Coronary artery (tissue), 2 donors: ENCODE measurements around the gene CLEC12A.
"Not testable (repeated sequence)": the region's sequence is repeated elsewhere in the genome, so short reads cannot be mapped to it uniquely, and the experiment has no call there.

ENCODE experiments used
- DNase-seq: peaks from one replicate; pipeline ENCODE4 v3.0.0-alpha.2; 2017; ENCODE audit warnings: low spot score
- H3K27ac ChIP-seq, 2 donors: fragments of 200-600 bp; sonication (generic); one replicate each; pipeline ENCODE4 v1.5.1; 2016 to 2019
- H3K4me3 ChIP-seq: fragments of 200-600 bp; sonication (generic); 2 replicates; pipeline ENCODE4 v1.5.1; 2016; ENCODE audit warnings: mild to moderate bottlenecking, moderate library complexity
- CTCF ChIP-seq: fragments of 200-600 bp; sonication (generic); IDR thresholded peaks from one replicate; pipeline ENCODE4 v1.5.1; 2019; ENCODE audit warnings: antibody characterized with exemption

CLEC12A gene

GRCh38 chr12:9947674-9948073 is 23.5 kb upstream of the CLEC12A start:
- Histone ChIP-seq H3K4me3 (no peak overlapping the region), H3K27ac (no peak overlapping the region)
- TF ChIP-seq CTCF: no peak
- DNase-seq: no peak

DNA sequence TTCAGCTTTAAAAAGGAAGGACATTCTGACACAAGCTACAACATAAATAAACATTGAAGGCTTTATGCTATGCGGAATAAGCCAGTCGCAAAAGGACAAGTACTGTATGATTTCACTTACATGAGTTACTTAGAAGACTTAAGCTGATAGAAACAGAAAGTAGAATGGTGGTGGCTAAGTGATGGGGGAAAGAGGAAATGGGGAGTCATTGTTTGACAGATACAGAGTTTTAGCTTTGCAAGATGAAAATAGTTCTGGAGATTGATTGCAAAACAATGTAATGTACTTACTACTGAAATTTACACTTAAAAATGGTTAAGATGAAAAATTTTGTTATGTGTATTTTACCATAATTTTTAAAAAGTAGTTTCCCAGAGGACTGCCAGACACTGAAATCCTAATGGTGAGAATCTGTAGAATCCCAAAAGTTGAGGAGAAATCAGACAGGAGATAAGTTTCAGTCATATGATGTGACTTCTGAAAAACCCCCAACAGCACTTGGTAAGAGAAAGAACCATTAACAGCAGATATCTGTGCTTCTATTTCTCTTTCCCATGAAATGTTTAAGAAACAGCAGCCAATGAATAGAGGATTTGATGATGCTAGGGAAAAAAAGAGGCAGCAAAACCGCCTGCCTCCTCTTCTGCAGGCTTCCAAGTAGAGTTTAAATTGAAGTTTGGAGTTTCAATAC is 22.5 kb upstream of the CLEC12A start:
- DNase-seq: no peak
- no peak overlapping the region for H3K4me3 ChIP-seq
- no peak overlapping the region for H3K27ac ChIP-seq
- TF ChIP-seq CTCF: no peak

DNA sequence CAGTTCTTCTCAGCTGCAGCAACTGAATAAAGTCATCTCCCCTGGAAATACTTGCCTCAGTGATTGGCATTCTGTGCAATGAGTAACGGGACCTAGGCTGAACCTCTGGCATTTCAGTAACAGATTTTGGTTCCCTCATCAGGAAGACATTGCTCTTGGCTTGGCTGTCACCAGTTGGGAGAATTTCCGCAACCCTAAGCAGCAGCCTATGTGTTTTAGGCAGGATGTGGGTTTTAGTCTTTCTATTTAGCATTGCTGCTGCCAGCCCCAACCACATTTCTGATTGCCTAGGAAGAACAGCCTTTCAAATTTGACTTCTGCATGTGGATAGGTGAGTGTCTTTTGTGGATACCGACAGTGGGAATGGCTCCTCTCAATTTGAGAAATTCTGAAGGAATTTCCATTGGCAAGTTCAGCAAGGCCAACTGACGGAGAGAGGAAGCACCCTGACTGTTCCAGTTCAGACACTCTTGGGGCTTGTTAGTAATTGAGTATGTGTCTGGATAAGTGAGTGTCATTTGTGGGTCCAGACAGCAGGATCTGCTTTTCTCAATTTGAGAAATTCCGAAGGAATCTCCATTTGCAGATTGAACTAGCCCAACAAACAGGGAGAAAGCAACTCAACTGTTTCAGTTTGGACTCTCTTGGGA is 20.1 kb upstream of the CLEC12A start:
- no peak overlapping the region for H3K4me3 ChIP-seq
- DNase-seq: no peak
- no peak for TF ChIP-seq CTCF
- no peak overlapping the region for H3K27ac ChIP-seq

DNA sequence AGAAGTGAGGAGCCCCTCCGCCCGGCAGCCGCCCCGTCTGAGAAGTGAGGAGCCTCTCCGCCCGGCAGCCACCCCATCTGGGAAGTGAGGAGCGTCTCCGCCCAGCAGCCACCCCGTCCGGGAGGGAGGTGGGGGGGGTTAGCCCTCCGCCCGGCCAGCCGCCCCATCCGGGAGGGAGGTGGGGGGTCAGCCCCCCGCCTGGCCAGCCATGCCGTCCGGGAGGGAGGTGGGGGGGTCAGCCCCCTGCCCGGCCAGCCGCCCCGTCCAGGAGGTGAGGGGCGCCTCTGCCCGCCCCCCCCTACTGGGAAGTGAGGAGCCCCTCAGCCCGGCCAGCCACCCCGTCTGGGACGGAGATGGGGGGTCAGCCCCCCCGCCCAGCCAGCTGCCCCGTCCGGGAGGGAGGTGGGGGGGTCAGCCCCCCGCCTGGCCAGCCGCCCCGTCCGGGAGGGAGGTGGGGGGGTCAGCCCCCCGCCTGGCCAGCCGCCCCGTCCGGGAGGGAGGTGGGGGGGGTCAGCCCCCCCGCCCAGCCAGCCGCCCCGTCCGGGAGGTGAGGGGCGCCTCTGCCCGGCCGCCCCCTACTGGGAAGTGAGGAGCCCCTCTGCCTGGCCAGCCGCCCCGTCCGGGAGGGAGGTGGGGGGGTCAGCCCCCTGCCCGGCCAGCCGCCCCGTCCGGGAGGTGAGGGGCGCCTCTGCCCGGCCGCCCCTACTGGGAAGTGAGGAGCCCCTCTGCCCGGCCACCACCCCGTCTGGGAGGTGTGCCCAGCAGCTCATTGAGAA is 18.1 kb upstream of the CLEC12A start:
- H3K27ac ChIP-seq, H3K4me3 ChIP-seq, DNase-seq: not testable (repeated sequence)

DNA sequence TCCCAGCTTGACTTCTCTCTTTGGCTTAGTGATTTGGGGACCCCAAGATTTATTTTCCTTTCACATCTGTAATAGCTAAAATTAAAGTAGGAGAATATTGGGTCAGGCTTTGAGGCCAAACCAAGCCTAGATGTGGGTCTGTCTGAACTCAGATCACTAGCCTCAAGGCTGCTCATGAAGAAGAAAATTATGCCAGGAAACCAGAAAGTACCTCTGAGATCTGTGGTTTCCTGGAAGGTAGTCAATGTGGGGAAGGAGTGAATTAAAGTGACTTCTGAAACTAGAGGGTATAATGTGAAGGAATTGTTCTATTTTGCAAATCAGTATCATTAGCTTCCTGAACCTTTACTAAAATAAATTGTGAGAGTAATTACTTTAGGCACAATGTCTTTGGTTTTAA is 13.4 kb upstream of the CLEC12A start:
- no peak for TF ChIP-seq CTCF
- DNase-seq: no peak
- H3K27ac ChIP-seq: no peak overlapping the region
- H3K4me3 ChIP-seq: no peak overlapping the region

- TF ChIP-seq CTCF: no peak
- Histone ChIP-seq H3K4me3 (no peak overlapping the region), H3K27ac (no peak overlapping the region)
- no peak for DNase-seq
These were observed 10.6 kb upstream of the CLEC12A start for GRCh38 chr12:9960590-9960989.

DNA sequence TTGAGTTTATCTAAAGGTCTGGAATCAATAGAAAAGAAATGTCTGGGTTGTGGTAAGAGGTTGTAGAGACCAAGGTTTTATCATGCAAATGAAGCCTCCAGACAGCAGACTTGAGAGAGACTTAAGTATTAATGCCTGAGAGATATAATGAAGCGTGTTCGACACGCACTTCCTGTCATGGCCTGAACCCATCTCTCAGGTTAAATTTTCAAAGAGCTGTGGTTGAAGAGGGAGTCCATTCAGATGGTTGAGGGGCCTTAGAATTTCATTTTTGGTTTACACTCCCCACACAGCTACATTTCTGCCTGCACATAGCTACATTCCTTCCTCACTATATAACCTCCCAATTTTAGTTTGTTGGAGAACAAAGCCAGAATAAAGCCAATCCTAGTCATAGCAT is 10.1 kb upstream of the CLEC12A start:
- Histone ChIP-seq H3K4me3 (no peak overlapping the region), H3K27ac (no peak overlapping the region)
- no peak for DNase-seq
- no peak for TF ChIP-seq CTCF
